ENCODE results near the gene MAFG. TPM values are rescaled to one million over a fixed set of nuclear protein-coding genes. Genes with fewer than 3 reads are reported as not detected.

MAFG gene
- total RNA-seq, 1 experiment from 2014 or later, result 22.9 TPM

DNA sequence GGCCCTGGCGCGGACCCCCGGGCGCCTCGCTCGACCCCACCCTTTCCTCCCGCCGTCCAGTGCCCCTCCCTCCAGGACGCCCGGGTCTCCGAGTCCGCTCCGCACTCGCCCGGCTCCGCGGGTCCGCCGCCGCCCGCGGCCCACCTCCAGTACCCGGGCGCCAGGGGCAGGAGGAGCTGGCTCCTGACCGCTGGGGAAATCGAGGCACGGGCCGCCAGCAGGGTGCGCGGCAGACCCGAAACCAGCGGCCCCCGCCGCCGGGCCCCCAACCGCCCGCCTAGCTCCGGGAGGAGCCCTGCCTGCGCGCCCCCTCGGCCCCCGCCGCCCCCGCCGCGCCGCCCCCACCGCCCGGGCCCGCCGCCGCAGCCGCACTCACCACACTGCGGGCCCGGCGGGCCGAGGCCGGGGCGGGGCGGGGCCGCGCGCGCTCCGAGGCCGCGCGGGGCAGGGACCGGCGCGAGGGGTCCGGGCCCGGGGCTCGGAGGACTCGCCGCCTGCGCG lies 333 bp downstream of the MAFG start:
- Histone ChIP-seq H3K27me3 (ENCODE audit: low read length) (no peaks in the 10 kb centered on the region), H3K9me3 (ENCODE audit: low read length) (no peaks in the 10 kb centered on the region), H3F3A (ENCODE audit: low read length, unreplicated experiment) (no peaks in the 10 kb centered on the region), H2AFZ (ENCODE audit: low read length) (no peak overlapping the region), H3K4me3 (ENCODE audit: low read length) (peak overlapping the region; percentile 75), H3K4me1 (ENCODE audit: insufficient read depth, low read length) (peaks cover 41% of the 10 kb centered on the region), H3K4me2 (ENCODE audit: low read length) (peak overlapping the region; percentile 87), H3K79me2 (ENCODE audit: low read length) (peaks cover 61% of the 10 kb centered on the region), H4K20me1 (ENCODE audit: low read length) (no peaks in the 10 kb centered on the region), H3K9ac (ENCODE audit: low read length) (peak overlapping the region; percentile 80), H3K36me3 (ENCODE audit: low read depth, low read length) (peaks cover 2% of the 10 kb centered on the region; the same call in 1 of the 2 replicates), H3K9me2 (replicated peaks; ENCODE audit: low read length) (no peaks in the 10 kb centered on the region), H3K27ac (ENCODE audit: low read length) (peak overlapping the region; percentile 80)
- POLR2A ChIA-PET (ENCODE audit: unreplicated experiment), result interaction anchor here (0.6 to 1.0 kb wide), 3 partner anchors 15 to 111 kb away, joined by 4 to 6 read pairs (median 4); partner anchors contain the start of gene DCXR
- TF ChIP-seq, protein P1, sequence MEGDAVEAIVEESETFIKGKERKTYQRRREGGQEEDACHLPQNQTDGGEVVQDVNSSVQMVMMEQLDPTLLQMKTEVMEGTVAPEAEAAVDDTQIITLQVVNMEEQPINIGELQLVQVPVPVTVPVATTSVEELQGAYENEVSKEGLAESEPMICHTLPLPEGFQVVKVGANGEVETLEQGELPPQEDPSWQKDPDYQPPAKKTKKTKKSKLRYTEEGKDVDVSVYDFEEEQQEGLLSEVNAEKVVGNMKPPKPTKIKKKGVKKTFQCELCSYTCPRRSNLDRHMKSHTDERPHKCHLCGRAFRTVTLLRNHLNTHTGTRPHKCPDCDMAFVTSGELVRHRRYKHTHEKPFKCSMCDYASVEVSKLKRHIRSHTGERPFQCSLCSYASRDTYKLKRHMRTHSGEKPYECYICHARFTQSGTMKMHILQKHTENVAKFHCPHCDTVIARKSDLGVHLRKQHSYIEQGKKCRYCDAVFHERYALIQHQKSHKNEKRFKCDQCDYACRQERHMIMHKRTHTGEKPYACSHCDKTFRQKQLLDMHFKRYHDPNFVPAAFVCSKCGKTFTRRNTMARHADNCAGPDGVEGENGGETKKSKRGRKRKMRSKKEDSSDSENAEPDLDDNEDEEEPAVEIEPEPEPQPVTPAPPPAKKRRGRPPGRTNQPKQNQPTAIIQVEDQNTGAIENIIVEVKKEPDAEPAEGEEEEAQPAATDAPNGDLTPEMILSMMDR (conservative IDR thresholded peaks at IDR 0.05; ENCODE audit: low read depth, low read length), result no peak
- TF ChIP-seq EZH2phosphoT487 (IDR thresholded peaks at IDR 0.05; ENCODE audit: borderline replicate concordance, low read length) (no peak), EZH2 (IDR thresholded peaks at IDR 0.05; ENCODE audit: low read length, unreplicated experiment) (no peak)
- intact Hi-C loops (cut with micrococcal nuclease), result loop anchor here (5.0 kb wide), 1 partner anchor 55 kb away; the partner anchor contains the start of gene ARHGDIA
- CTCF ChIA-PET, result interaction anchor here (1.0 to 1.1 kb wide), 2 partner anchors 10 to 104 kb away, joined by 3 to 10 read pairs; no protein-coding TSS in a partner anchor
- ATAC-seq, result no peak
- no TSS peak for BruUV-seq (replicated peaks)
- DNase-seq, result no peak

DNA sequence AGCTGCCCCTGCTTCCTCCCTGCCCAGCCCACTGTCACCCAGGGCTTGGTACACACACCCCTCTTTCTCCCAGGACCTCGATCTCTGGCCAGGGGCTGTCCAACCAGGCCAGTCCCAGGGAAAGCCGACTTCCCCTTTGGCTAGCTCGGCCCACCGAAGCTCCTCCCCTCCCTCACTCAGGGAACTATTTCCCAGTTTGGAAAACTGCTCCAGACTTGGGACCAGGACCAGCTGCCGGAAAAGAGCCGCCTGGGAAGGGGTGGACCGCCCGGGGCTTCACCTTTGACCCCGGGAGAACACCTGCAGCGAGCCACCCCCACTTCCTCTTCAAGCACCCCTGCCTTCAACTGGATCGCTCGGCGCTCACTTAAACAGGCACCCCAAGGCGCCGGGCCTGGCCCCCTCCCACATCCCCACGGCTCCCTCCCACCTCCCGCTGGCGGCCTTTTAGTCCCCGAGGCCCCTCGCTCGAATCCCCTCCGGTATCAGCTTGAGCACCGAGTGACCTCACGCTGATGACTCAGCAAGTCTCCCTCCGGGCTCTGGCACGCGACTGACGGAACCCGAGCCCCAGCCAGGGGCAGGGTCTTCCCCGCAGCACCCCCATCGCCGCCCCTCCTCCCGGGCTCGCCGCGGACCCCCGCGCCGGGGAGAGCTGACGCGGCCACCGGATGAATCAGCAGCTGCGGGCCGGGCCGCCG lies 934 bp downstream of the MAFG start:
- Histone ChIP-seq H3F3A (ENCODE audit: low read length, unreplicated experiment) (no peaks in the 10 kb centered on the region), H3K36me3 (ENCODE audit: low read depth, low read length) (peaks cover 7% of the 10 kb centered on the region; the same call in 1 of the 2 replicates), H3K9me3 (ENCODE audit: low read length) (no peaks in the 10 kb centered on the region), H3K9me2 (replicated peaks; ENCODE audit: low read length) (no peaks in the 10 kb centered on the region), H3K4me2 (ENCODE audit: low read length) (peak overlapping the region; percentile 87), H3K27ac (ENCODE audit: low read length) (peak overlapping the region; percentile 80), H3K27me3 (ENCODE audit: low read length) (no peaks in the 10 kb centered on the region), H3K9ac (ENCODE audit: low read length) (peak overlapping the region; percentile 80), H3K79me2 (ENCODE audit: low read length) (peaks cover 67% of the 10 kb centered on the region), H3K4me1 (ENCODE audit: insufficient read depth, low read length) (peaks cover 41% of the 10 kb centered on the region), H3K4me3 (ENCODE audit: low read length) (peak overlapping the region; percentile 75), H4K20me1 (ENCODE audit: low read length) (no peaks in the 10 kb centered on the region), H2AFZ (ENCODE audit: low read length) (no peak overlapping the region)
- ATAC-seq, result peak; percentile 44
- DNase-seq, result peak; percentile 74
- CTCF ChIA-PET, result interaction anchor here (1.1 kb wide), 1 partner anchor 104 kb away, joined by 3 read pairs; no protein-coding TSS in a partner anchor
- BruUV-seq (replicated peaks), result no TSS peak
- TF ChIP-seq, protein P1 (conservative IDR thresholded peaks at IDR 0.05; ENCODE audit: low read depth, low read length), result no peak
- TF ChIP-seq EZH2 (IDR thresholded peaks at IDR 0.05; ENCODE audit: low read length, unreplicated experiment) (no peak), EZH2phosphoT487 (IDR thresholded peaks at IDR 0.05; ENCODE audit: borderline replicate concordance, low read length) (no peak)
- POLR2A ChIA-PET (ENCODE audit: unreplicated experiment), result interaction anchor here (0.6 to 0.7 kb wide), 3 partner anchors 15 to 111 kb away, joined by 3 to 6 read pairs (median 4); partner anchors contain the start of gene DCXR
- intact Hi-C loops (cut with micrococcal nuclease), result loop anchor here (5.0 kb wide), 1 partner anchor 54 kb away; the partner anchor contains the start of gene ARHGDIA
